OCI-LY1 (cell line): Measurements from ENCODE around the gene MAP2.

Experiments
- EZH2 ChIP-seq: fragments of 200-600 bp; sonication (generic), shearing (Covaris generic); IDR thresholded peaks from 2 replicates; pipeline ENCODE4 v1.8.0; 2017; ENCODE audit warnings: borderline replicate concordance, mixed run types, mild to moderate bottlenecking, antibody characterized with exemption, low read length, moderate library complexity, mixed read lengths
- TF ChIP-seq, protein P1 (sequence below): fragments of 200-600 bp; sonication (generic), shearing (Covaris generic); IDR thresholded peaks from 2 replicates; pipeline ENCODE4 v1.5.1; 2017; ENCODE audit warnings: mild to moderate bottlenecking, antibody characterized with exemption, low read length, moderate library complexity, mixed read lengths

DNA sequence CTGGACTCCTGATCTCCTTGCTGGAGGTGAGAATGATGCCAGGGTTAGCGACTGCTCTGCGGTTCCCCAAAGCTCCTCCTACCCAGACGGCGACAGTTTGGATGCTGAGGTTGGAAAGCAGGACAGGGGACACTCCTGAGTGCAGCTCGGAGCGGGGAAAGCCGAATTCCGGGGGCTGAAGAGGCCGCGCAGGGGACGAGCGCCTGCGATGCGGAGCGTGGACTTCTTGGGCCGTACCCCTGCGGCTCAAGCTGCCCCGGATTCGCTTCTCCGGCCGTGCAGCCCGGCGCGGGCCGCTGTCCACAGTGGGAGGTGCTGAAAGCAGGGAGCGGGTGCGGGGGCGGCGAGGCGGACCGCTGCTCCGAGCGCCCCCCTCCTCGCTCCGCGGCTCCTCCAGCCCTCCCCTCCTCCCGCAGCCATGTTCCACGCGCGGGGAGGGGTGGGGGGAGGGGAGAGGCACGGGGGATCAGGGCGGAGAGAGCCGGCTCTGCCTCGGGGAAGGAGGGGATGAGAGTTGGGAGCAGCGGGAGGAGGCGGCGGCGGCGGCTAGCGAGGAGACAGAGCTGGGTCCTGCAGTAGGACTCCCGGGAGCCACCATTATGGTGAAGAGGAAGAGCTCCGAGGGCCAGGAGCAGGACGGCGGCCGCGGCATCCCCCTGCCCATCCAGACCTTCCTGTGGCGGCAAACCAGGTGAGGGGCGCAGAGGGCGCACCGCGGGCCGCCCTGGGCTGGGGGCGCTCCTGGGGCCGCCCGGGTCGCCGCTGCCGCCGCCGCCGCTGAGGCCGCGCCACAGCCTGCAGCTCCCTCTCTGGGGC lies 347.8 kb downstream of the MAP2 start, which contains the start of gene UNC80:
- TF ChIP-seq, protein P1, sequence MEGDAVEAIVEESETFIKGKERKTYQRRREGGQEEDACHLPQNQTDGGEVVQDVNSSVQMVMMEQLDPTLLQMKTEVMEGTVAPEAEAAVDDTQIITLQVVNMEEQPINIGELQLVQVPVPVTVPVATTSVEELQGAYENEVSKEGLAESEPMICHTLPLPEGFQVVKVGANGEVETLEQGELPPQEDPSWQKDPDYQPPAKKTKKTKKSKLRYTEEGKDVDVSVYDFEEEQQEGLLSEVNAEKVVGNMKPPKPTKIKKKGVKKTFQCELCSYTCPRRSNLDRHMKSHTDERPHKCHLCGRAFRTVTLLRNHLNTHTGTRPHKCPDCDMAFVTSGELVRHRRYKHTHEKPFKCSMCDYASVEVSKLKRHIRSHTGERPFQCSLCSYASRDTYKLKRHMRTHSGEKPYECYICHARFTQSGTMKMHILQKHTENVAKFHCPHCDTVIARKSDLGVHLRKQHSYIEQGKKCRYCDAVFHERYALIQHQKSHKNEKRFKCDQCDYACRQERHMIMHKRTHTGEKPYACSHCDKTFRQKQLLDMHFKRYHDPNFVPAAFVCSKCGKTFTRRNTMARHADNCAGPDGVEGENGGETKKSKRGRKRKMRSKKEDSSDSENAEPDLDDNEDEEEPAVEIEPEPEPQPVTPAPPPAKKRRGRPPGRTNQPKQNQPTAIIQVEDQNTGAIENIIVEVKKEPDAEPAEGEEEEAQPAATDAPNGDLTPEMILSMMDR: no peak
- no peak for TF ChIP-seq EZH2
